Stomach (tissue), 19 donors: Measurements from ENCODE around the gene STAB1. TPM values are rescaled to one million over a fixed set of nuclear protein-coding genes. Genes with fewer than 3 reads are reported as not detected.

ENCODE experiments used
- DNase-seq, 2 donors: peaks; one replicate each; pipeline versions ENCODE4 v3.0.0 to v3.0.0-alpha.2; 2013 to 2019
- H3K27ac ChIP-seq, 5 donors: fragments of 200-600 bp in 4 of 5; sonication (generic) in 4 of 5; one replicate each; pipeline ENCODE4 v1.5.1; 2013 to 2019; ENCODE audit warnings: mild to moderate bottlenecking in 1 of 5, moderate library complexity in 1 of 5
- H3K27me3 ChIP-seq, 3 donors: fragments of 200-600 bp; sonication (generic); one replicate each; pipeline ENCODE4 v1.5.1; 2017 to 2019; ENCODE audit warnings: mixed run types in 1 of 3
- H3K36me3 ChIP-seq, 4 donors: fragments of 200-600 bp; sonication (generic); 1 replicate in 3 of 4; 2 replicates in 1 of 4; pipeline ENCODE4 v1.5.1; 2016 to 2019
- H3K4me1 ChIP-seq, 4 donors: fragments of 200-600 bp; sonication (generic); one replicate each; pipeline ENCODE4 v1.5.1; 2016 to 2019
- H3K4me3 ChIP-seq, 4 donors: fragments of 200-600 bp; sonication (generic) in 3 of 4; one replicate each; pipeline ENCODE4 v1.5.1; 2016 to 2019; ENCODE audit warnings: mild to moderate bottlenecking in 1 of 4
- H3K9me3 ChIP-seq, 4 donors: fragments of 200-600 bp; sonication (generic); one replicate each; pipeline ENCODE4 v1.5.1; 2016 to 2019
- EP300 ChIP-seq: sonication (generic); formaldehyde crosslinking; IDR thresholded peaks from one replicate; pipeline ENCODE4 v1.6.1; 2017; ENCODE audit warnings: antibody characterized with exemption
- POLR2A ChIP-seq, 4 donors: fragments of 450-650 bp; IDR thresholded peaks; one replicate each; pipeline ENCODE4 v1.6.1; 2016; ENCODE audit warnings: antibody characterized with exemption in 4 of 4, control low read depth in 2 of 4, mild to moderate bottlenecking in 1 of 4, moderate library complexity in 1 of 4
- POLR2AphosphoS5 ChIP-seq, 3 donors: sonication (generic); formaldehyde crosslinking; IDR thresholded peaks; one replicate each; pipeline ENCODE4 v1.6.1; 2016; ENCODE audit warnings: antibody characterized with exemption in 3 of 3
- WGBS, 5 donors: extraction: QIAGEN DNeasy Blood & Tissue Kit in 3 of 5; methylation state at CpG; one replicate each; pipeline versions ENCODE4 v1.1.5 to v1.1.7; 2013 to 2018; 5-methylcytosine and 5-hydroxymethylcytosine counted together
- intact Hi-C: fragments of 100-400 bp; cut with DNase I; formaldehyde crosslinking; loops from one replicate; pipeline ENCODE4 v1.15.1; 2023; ENCODE audit warnings: low total_unique reads
- long read RNA-seq, 10 donors: transcript quantifications; one replicate each; lab custom pipeline, GENCODE V29; 2026
- polyA plus RNA-seq, 3 donors: library from polyadenylated mRNA; stranded (reverse); fragments of 200-250 nt; gene quantifications; one replicate each; pipeline ENCODE4 v1.2.3, GENCODE V29; 2013
- total RNA-seq, 5 donors: library from RNA; depleted of rRNA; stranded (reverse); fragments of >200 nt; gene quantifications; one replicate each; pipeline versions ENCODE4 v1.1.0 to v1.2.3, GENCODE V29; 2014 to 2016
- TF ChIP-seq, protein P1 (sequence below), 7 experiments: fragments of 450-650 bp in 4 of 7; fragments of 200-600 bp in 3 of 7; sonication (generic) in 3 of 7; IDR thresholded peaks; one replicate each; pipeline ENCODE4 v1.5.1; 2016 to 2019; ENCODE audit warnings: antibody characterized with exemption in 7 of 7, control low read depth in 2 of 7, mild to moderate bottlenecking in 1 of 7
- donor health status: healthy with polysubstance abuse.
- donor health status: Bipolar disorder and iron deficiency.
- donor health status: healthy.

STAB1 gene, protein sequence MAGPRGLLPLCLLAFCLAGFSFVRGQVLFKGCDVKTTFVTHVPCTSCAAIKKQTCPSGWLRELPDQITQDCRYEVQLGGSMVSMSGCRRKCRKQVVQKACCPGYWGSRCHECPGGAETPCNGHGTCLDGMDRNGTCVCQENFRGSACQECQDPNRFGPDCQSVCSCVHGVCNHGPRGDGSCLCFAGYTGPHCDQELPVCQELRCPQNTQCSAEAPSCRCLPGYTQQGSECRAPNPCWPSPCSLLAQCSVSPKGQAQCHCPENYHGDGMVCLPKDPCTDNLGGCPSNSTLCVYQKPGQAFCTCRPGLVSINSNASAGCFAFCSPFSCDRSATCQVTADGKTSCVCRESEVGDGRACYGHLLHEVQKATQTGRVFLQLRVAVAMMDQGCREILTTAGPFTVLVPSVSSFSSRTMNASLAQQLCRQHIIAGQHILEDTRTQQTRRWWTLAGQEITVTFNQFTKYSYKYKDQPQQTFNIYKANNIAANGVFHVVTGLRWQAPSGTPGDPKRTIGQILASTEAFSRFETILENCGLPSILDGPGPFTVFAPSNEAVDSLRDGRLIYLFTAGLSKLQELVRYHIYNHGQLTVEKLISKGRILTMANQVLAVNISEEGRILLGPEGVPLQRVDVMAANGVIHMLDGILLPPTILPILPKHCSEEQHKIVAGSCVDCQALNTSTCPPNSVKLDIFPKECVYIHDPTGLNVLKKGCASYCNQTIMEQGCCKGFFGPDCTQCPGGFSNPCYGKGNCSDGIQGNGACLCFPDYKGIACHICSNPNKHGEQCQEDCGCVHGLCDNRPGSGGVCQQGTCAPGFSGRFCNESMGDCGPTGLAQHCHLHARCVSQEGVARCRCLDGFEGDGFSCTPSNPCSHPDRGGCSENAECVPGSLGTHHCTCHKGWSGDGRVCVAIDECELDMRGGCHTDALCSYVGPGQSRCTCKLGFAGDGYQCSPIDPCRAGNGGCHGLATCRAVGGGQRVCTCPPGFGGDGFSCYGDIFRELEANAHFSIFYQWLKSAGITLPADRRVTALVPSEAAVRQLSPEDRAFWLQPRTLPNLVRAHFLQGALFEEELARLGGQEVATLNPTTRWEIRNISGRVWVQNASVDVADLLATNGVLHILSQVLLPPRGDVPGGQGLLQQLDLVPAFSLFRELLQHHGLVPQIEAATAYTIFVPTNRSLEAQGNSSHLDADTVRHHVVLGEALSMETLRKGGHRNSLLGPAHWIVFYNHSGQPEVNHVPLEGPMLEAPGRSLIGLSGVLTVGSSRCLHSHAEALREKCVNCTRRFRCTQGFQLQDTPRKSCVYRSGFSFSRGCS (N-terminal part only)
- total RNA-seq = 100 to 1,000 TPM in 2 of 5 donors, 10 to 100 TPM in 3; 51.6 to 295 (median 79.9) TPM
- polyA plus RNA-seq = 10 to 100 TPM; 33.7 to 55.3 (median 48.6) TPM
- long read RNA-seq, donor 1, partial matches to known transcripts = 35 of 44 reads
- long read RNA-seq, donor 1, other reads (novel, unspliced or antisense) = 9 of 44 reads
- long read RNA-seq, donor 2, partial matches to known transcripts = 12 of 12 reads
- long read RNA-seq, donor 2, other reads (novel, unspliced or antisense) = 0 of 12 reads
- long read RNA-seq, donor 3 = 0 reads
- long read RNA-seq, donor 4 = 0 reads
- long read RNA-seq, donor 5 = 0 reads
- long read RNA-seq, donor 6 = 0 reads
- long read RNA-seq, donor 7, partial matches to known transcripts = 0 of 1 reads
- long read RNA-seq, donor 7, other reads (novel, unspliced or antisense) = 0 of 1 reads
- long read RNA-seq, donor 8 = 0 reads
- long read RNA-seq, donor 9, partial matches to known transcripts = 28 of 28 reads
- long read RNA-seq, donor 9, other reads (novel, unspliced or antisense) = 0 of 28 reads
- long read RNA-seq, donor 10 = 0 reads

DNA sequence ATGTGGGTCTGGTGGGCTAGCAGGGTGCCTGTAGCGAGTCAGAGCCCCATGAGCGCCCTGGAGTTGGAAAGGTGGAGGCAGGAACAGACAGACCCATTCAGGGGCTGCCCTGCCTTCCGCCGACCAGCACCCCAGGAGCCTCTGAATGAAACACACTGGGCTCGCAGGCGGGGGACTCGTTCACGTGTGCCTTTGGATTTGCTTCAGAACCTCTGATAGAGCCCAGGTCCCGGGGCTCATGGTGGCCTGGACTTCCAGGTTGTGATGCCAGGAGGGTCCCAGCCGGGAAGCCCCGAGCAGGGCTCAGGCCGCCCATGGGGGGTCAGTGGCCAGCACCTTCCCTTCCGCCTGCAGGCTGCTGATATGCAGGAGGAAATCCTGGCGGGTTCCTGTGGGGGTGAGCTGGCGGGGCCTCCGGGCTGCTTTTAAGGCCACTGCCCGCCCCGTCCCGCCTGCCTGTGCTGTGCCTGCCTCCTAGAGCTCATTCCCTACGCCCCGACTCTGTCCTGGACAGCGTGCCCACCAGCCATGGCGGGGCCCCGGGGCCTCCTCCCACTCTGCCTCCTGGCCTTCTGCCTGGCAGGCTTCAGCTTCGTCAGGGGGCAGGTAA, at the start of gene STAB1:
Gene STAB1 (plus strand): TSS at position 453 of the 610 bp plus-strand sequence. CDS start 76 bp downstream, at position 529.
- H3K27me3 ChIP-seq = no peaks in the 10 kb centered on the region
- H3K36me3 ChIP-seq = peaks cover 34 to 41% (median 38%) of the 10 kb centered on the region in 4 donors
- no peaks in the 10 kb centered on the region for H3K9me3 ChIP-seq
- H3K4me3 ChIP-seq = peak within 1 kb of the TSS; percentile 21 to 38 (median 32)
- WGBS, 5 donors = 52 to 64% (median 54%) methylated on average over 4 to 25 of the region's 25 CpGs
- intact Hi-C loops = no loop called here
- H3K4me1 ChIP-seq = peaks cover 5 to 81% (median 24%) of the 10 kb centered on the region in 4 donors
- peak within 1 kb of the TSS in 4 of 5 donors; percentile 54 to 79 (median 72) for H3K27ac ChIP-seq
- peak in 1 of 2 donors; percentile 64 for DNase-seq
- TF ChIP-seq POLR2A (IDR thresholded peaks at IDR 0.05) (no peak), EP300 (no peak), POLR2AphosphoS5 (IDR thresholded peaks at IDR 0.05) (peak in 1 of 3 donors; percentile 26)
- TF ChIP-seq, protein P1, sequence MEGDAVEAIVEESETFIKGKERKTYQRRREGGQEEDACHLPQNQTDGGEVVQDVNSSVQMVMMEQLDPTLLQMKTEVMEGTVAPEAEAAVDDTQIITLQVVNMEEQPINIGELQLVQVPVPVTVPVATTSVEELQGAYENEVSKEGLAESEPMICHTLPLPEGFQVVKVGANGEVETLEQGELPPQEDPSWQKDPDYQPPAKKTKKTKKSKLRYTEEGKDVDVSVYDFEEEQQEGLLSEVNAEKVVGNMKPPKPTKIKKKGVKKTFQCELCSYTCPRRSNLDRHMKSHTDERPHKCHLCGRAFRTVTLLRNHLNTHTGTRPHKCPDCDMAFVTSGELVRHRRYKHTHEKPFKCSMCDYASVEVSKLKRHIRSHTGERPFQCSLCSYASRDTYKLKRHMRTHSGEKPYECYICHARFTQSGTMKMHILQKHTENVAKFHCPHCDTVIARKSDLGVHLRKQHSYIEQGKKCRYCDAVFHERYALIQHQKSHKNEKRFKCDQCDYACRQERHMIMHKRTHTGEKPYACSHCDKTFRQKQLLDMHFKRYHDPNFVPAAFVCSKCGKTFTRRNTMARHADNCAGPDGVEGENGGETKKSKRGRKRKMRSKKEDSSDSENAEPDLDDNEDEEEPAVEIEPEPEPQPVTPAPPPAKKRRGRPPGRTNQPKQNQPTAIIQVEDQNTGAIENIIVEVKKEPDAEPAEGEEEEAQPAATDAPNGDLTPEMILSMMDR (IDR thresholded peaks at IDR 0.05) = no peak

DNA sequence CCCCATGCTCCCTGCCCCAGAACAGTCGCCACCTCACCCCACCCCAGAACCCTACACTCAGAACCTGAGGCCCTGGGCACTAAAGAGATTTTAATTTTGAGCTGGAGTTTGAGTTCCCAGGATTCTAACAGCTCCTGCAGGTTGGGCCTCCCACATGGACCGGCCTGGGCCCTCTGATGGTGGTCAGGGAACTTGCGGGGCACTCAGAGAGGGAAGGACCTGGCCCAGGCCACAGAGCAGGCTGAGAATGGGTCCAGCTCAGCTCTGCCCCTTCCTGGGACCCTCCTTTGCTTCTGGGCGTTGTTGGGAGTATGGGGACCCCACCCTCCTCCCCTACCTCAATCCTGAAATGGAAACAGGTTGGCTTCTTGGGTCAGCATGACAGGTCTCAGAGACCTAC, 49.1 kb upstream of the STAB1 start:
- H3K36me3 ChIP-seq = no peaks in the 10 kb centered on the region
- no peak for TF ChIP-seq POLR2A (IDR thresholded peaks at IDR 0.05)
- TF ChIP-seq, protein P1 (IDR thresholded peaks at IDR 0.05) = no peak
- TF ChIP-seq POLR2AphosphoS5 (IDR thresholded peaks at IDR 0.05) = no peak
- 79 to 100% (median 87%) methylated on average over 2 to 4 of the region's 4 CpGs for WGBS, 5 donors

DNA sequence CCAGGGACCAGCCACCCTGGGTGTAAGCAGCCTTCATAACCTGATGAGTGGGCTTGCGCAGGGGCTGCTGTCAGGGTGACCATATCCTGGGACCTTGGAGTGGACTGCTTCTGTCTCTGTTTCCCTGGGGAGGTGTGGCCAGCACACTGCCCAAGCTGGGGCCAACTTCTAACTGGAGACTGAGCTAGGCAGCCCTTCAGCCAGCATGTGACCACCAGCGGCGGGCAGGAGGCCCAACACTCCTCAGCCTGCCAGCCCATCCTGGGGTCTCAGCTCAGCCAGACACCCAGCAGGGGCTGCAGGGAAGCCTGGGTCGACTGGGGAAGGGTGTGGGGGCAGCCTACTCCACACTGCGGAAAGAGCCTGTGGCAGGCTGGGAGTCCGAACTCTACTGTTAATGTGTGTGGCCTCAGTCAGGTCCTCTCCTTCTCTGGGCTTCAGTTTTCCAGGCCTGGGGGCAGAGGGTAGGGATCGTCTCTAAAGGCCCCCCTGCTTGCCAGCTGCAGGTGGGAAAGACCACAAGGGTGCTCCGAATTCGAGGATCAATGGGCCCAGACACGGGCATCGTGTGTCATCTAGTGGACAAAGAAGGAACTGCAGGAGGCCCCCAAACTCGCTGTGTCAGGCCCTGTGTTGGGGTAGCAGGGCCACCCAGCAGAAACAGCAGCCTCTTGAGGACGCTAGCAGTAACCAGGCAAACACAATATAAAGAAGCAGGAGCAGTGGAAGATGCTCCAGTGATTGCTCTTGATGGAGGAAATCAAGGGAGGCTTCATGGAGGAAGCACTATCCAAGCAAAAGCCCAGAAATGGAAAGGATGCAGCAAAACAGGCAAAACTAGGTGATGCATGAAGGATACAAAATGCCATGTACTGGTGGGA, 48.3 kb upstream of the STAB1 start:
- Histone ChIP-seq H3K27me3 (no peaks in the 10 kb centered on the region), H3K27ac (no peak overlapping the region), H3K9me3 (no peaks in the 10 kb centered on the region), H3K4me3 (no peak overlapping the region), H3K4me1 (peaks cover 4 to 33% (median 22%) of the 10 kb centered on the region in 4 donors), H3K36me3 (no peaks in the 10 kb centered on the region)
- WGBS, 5 donors = 2 to 37% (median 36%) methylated on average over 7 to 13 of the region's 13 CpGs
- intact Hi-C loops = no loop called here
- TF ChIP-seq POLR2AphosphoS5 (IDR thresholded peaks at IDR 0.05) (peak in 1 of 3 donors; percentile 20), EP300 (no peak), POLR2A (IDR thresholded peaks at IDR 0.05) (no peak)
- TF ChIP-seq, protein P1 (IDR thresholded peaks at IDR 0.05) = peak in 6 of 7 experiments; percentile 78 to 100 (median 100)
- peak; percentile 70 to 80 for DNase-seq

More for the DNA sequence above, 49.1 kb upstream of the STAB1 start:
- intact Hi-C loops = no loop called here
- H3K27me3 ChIP-seq = no peaks in the 10 kb centered on the region
- DNase-seq = peak in 1 of 2 donors; percentile 2
- H3K4me1 ChIP-seq = peaks cover 4 to 33% (median 22%) of the 10 kb centered on the region in 4 donors
- H3K27ac ChIP-seq = no peak overlapping the region
- no peak overlapping the region for H3K4me3 ChIP-seq
- H3K9me3 ChIP-seq = no peaks in the 10 kb centered on the region
